ENCODE measurements around the gene UQCR11. TPM values are rescaled to one million over a fixed set of nuclear protein-coding genes. Genes with fewer than 3 reads are reported as not detected.

Gene UQCR11
- polyA plus RNA-seq, 1 donor = 82.3 TPM

DNA sequence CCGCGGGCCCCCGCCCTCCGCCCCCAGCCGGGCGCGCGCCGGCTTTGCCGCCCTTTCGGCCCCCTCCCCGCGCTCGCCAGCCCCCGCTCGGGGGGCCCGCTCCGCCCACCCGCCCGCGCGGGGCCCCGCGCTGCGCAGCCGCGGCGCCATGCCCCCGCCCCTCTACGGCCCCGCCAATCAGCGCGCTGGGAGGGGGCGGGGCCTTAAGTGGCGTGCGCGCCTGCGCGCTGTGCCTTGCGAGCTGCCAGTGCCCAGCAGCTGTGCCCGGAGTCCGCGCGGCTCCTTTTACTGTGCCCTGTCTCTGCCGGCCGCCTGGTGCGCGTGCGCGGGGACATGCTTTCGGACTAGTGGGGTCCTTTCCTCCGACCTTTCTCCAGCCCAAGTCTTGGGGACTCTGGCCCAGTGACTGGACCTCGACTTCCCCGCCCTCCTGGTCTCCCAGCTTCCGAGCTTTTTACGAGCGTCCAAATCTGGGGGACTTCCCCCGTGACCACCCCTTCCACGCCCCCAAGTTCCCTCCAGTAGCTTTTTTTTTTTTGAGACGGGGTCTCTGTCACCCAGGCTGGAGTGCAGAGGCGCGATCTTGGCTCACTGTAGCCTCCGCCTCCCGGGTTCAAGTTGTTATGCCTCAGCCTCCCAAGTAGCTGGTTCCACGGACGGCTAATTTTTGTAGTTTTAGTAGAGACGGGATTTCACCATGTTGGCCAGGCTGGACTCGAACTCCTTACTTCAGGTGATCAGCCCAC, 12.3 kb downstream of the UQCR11 start, which contains the start of gene MBD3:
TSS of gene MBD3 (minus strand) at position 111 of the 746 bp plus-strand sequence. CDS start 234 bp downstream, outside the sequence.
- DNase-seq = peak; percentile 93

DNA sequence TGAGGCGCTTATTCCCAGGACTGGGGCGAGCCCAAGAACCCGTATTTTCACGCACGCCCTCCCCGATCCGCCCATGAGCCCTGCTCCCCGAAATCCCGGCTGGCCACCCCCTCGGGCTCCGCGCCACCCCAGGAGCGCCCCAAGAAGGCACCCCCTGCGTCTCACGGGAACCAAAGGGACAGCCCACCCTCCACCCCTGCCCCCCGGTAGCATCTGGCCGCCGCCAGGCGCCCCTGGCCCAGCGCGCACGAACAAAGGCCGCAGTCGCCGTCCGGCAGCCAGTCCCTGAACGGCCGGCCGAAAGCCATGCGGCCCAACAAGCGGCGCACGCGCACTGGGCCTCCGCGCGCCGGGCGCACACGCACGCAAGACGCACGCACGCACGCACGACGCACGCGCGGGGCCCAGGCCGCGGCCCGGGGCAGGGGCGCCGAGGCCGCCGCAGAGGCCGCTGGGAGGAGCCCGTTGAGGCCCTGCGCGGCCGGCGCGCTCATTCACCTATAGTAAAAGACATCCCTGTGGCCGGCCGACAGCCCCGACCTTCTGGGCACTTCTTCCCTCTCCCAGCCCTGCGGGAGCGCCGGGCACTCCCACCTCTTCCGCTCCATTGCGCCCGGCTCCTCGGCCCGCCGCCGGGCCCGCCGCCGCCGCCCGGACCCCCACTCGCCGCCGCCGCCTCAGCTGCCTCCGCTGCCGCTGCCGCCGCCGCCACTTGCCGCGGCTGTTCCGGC, 13.1 kb downstream of the UQCR11 start:
- DNase-seq = peak; percentile 83

DNA sequence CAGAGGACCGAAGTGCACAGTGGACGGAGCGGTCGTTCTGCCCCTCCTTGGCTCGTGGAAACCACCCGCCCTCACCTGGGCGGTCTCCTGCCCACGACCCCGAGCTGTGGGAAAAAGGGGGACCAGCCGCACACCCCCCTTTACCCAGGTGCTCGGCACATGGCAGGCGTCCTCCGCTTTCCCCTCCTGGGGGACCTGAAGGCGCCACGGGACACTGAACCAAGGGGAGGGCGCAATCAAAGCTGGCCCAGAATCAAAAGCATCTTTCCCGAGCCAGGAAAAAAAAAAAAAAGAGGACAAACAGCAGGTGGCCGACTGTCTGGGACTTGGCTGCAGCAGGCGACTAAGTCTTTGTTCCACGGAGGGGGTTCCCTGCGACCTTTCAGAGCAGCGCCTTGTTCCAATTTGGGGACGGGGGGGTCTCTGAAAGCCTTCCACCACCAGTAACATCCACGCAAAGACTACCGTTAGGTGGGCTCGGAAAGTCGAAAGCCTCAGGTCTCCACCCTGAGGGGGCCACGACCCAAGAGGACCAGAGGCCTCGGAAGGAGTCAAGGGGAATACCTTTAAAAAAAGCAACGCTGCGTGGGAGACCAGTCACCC, 13.7 kb downstream of the UQCR11 start:
- peak; percentile 12 for DNase-seq

DNA sequence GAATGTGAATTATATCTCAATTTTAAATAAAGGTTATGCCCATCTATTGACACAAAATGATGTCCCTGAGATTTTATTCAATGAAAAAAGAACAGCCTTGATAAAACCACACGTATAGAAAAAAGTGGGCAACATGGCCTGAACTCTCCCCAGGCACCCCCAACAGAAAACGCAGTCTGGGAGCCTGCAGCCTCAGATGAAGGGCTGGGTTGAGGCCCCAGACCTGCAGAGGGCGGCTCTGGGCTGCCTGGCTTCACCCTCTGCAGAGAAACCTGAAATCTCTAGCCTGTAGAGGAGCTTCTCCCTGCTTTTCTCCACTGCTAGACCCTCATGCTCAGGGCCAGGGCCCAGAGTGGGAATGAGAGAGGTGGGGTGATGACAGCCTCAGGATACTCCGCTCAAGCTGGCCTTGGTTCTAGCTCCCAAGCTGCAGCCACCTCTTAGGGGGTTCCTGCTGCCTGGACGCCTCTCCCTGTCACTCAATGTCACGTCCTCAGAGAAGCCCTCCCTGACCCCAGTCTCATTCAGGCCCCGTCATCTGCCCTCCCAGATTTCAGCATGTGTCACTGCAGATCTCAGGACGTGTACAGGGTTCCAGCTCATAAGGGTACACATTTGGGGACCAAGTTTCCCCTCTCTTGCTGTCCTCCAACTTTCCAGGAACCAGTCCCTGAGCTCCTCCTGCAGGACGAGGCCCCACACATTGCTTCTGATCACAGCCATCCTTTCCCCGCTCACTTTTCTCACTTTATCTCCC, 14.4 kb downstream of the UQCR11 start:
- DNase-seq = peak; percentile 8

DNA sequence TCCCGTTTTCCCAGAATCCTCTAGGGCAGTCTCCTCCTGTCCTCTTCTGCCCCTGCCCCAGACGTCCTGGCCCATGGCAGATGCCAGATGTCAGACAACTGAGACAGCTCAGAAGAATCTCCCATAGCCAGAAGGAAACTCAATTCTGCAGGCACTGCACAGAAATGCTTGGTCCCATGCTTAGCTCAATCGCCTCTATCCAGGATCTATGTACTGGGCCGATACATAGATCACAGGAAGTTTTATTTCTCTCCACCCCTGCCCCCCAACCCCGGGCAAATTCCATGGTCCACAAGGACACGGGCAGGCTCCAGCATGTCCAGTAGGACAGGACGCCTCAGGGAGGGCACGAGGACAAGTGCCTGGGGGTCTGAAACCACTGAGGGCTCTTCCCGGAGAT, 17.4 kb downstream of the UQCR11 start:
- DNase-seq = no peak

DNA sequence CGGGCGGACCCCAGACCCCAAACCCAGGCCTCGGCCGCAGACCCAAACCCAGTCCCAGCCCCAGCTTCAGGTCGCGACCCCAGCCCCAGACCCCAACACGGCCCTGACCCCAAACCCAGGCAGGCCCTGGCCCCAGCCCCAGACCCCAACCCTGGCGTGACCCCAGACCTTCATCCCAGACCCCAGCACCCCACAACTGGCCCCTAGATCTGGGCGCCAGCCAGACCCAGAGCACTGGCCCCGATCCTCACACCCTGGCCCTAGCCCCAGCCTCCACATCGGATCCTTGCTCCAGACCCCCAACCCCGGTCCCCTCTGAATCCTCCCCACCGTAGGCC, 20.1 kb downstream of the UQCR11 start:
- no peak for DNase-seq

DNA sequence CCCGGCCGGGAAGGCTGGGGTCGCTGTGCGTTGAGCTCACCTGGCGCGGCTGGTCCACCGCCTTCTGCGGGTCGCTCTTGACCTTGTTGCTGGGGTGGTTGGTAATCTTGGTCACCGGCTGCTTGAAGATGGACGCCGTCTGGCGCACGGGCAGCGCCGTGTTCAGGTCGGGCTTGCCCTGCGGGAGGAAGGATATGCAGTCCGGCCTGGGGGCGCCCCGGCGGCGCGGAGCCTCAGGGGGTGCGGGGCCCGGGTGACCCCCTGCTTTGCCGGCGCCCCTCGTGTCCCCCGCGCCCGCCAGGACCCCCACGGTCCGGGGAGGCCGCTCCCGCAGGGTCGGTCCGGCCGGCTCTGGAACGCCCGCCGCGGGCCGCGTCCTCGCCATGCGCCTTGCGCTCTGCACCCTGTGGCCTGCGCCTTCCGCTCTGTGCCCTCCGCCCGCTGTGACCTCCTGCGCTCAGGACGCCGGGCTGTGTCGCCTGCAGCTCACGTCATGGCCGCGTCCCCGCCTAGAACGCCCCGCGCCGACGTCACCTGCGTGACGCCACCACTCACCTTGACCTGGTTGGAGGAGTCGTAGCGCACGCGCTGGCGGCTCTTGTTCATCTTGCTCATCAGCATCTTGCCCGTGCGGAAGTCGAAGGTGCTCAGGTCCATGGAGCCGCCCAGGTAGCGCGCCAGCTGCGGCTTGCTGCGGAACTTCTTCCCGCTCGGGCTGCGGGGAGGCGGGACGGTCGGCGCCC, 20.6 kb downstream of the UQCR11 start:
- no peak for DNase-seq

DNA sequence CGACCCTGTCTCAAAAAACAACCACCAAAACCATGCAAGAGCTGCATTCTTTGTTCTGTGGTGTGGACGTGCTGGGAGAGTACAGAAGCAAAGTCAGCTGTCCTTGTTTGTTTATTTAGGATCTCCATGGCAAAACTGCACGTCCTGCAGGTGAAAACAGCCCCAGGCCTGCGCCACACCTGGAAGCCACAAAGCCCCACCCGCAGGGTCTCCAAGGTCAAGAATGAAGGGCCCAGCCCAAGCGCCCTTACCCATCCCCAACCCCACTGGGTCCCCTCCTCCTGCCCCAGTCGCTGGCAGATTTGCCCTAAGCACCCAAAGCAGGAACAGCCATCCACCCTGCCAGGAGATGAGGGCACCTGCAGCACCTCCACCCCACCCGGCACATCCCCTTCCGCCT, 23.1 kb downstream of the UQCR11 start:
- no peak for DNase-seq

DNA sequence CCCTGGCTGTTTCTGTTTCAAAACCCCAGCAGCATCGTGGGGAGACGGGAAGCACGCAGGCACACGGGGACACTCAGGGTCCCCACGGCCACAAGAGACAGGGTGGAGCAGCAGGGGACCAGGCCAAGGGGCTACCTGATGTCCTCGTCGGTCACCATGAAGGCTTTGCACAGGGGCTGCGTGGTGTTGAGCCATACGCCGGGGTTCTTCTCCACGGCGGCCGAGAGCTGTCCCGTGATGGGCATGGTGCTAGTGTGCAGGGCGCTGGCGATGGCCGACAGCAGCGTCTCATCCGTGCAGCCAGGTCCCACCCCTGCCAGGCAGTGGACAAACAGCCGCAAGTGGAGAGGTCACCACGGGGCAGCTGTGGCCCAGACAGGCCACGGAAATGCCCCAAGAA, 24.3 kb downstream of the UQCR11 start:
- no peak for DNase-seq

DNA sequence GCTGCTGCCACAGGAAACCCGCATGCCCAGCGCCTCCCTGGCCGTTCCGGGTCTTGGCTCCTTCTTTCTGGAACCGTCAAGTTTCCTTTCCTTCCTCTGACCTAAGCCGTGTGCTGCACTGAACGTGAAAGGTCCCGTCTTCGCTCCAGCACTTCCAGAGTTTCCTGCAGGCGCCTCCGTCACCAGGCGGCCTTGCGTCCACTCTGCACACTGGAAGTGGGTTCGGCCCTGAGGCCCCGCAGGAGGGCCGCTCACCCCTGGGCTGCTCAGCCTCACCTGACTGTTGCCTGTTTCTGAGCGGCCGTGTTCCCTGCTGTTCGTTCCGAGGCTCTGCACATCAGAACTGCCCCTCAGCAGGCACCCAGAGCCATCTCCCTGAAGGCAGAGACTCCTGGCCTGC, 24.9 kb downstream of the UQCR11 start:
- DNase-seq = no peak

DNA sequence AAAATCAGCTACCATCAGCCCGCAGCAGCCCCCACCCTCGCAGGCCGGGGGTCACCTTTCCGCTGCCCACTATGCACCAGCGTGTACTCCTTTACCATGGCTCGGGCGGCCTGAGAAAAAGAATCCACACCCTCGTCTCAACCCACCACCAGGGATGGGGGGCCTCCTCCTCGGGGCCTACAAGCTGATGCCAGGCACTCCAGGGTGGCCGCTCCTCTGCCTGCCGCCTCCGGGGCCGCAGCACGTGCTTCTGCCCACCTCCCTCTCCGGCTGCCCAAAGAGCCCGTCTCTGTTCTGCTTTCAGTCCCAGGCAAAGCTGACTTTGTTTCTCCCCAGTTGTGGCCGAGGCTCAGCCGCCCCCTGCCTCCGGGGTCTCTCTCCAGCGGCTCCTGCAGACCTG, 26.0 kb downstream of the UQCR11 start:
- DNase-seq = no peak

DNA sequence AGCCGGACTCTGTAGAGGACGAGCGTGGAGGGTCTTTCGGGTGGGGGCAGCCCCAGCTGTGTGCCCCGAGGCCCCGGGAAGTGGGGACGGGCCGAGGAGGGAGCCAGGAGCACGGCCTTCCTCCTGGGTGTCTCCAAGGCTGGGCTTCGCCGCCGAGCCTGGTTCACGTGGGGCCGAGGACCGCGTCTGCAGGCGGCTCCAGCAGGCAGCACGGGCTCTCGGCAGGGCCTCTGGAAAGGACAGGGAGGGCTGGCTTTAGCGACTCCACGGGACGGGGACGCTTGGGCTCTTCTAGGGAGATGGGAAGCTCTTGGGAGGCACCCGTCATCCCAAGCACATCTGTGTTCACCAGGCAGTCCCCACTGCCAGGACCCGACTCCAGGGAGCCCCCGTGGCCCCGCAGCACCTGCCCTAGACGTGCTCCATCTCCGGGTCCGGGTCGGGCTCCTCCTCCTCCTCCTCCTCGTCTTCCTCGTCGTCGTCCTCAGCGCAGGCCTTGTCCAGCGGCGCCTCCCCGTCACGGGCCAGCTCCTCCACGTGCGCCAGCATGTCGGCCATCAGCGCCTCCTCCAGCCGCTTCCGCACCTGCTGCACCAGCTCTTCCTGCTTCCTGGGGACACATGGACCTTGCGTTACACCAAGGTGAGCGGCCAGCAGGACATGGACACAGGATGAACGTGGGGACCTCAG, 27.2 kb downstream of the UQCR11 start:
- DNase-seq = no peak

DNA sequence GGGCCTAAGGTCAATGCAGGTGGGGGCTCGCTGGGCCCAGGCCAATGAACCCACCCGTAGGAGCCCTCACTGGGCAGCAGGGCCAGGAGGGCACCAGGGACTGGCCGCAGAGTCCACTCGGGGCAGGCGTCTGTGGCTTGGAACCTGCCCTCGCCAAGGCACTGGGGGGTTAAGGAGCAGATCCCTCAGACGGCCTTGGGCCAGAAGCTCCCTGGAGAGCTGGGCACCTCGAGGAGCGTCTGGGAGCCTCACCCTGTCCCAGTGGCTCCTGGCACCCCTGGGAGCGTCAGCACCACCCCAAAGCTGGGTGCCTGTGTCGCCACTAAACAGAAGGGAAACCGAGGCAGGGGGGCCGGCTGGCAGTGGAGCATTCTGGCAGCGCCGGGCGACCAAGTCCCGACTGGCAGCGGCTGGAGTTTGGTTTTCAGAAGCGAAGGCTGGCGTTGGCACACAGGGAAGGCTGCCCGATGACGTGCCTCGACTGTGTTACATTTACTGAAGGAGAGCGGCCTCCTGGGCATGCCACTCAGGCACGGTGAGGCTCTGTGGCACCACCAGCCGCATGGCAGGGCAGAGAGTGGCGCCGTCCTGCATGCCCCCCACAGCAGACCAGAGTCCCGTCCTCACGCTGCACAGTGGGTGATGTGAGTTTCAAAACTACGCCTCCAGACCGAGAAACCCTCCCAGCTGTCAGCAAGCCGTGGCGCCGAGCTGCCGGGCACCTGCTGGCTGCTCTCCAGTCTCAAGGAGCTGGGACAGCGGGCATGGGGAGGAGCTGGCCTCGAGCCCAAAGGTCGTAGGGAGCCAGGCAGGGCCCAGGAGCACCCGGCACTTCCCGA, 28.0 kb downstream of the UQCR11 start:
- no peak for DNase-seq

DNA sequence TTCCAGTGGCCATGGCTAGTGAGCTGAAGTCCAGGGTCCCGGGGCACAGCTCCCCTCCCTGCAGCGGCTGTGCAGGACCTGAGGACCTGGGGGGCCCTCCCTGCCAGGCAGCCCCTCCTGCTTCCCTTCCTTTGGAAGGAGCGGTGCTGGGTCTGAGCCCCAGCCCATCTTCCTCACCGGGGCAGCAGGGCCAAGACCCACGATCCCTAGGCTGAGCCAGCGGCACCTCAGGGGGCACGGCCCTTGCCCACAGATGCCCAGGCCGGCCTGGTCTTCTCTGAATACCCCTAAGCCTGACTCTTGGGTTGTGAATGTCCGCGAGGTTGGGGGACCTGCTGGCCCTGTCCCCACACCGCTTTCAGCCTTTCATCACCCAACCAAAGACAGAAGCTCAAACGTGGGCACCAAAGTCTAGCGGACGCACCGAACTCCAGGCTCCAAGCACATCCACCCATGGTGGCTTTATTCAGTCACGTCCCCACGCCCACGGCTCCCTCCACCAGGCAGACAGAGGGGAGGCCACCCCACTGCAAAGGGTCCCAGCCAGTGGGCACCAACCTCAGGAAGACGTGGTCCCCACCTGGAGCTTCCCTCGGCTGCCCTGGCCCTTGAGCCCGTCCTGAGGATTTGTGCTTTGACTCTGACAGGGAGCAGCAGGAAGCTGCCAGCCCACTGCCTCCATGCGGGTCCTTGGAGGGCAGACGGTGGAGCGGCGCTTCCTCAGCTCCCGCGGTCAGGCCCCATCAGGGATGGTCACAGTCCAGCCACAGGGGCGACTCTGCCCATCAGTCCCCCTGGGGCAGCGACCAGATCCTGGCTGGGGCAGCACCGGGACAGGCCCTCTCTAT, 28.8 kb downstream of the UQCR11 start:
- no peak for DNase-seq

DNA sequence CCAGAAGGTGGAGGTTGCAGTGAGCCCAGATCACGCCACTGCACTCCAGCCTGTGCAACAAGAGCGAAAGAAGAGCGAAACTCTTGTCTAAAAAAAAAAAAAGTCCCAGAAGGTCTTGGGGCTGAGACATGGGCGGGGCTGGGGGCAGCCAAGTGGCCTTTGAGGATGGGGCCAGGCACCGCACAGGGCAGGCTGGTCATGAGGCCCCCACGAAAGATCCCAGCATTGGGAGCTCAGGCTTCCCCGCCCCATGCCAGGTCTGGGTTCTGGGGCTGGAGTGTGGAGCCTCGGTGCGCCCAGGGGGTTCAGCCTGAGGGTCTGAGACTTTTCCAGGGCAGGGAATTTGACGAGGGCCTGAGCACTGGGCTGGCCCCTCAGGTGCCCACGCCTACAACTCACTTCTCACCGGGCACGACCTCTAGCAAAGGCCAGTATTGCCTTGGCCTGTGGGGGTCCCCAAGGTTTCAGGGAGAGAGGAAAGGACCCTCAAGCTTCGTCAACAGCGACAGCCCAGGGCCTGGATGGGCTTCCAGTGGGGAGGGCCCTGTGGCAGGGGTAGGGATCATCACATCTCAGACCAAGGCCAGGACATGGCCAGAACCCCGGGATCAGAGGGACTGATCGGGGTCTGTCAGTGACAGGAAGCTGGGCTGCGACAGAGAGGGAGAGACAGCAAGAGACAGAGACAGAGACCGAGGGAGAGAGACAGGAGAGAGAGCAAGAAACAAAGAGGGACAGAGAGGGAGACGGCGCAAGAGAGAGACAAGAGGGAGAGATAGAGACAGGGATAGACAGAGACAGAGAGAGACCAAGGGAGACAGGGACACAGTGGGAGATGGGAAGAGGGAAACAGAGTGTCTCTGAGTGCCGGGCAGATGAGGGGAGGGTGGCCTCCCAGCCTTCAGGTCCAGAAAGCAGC, 29.7 kb downstream of the UQCR11 start:
- no peak for DNase-seq

DNA sequence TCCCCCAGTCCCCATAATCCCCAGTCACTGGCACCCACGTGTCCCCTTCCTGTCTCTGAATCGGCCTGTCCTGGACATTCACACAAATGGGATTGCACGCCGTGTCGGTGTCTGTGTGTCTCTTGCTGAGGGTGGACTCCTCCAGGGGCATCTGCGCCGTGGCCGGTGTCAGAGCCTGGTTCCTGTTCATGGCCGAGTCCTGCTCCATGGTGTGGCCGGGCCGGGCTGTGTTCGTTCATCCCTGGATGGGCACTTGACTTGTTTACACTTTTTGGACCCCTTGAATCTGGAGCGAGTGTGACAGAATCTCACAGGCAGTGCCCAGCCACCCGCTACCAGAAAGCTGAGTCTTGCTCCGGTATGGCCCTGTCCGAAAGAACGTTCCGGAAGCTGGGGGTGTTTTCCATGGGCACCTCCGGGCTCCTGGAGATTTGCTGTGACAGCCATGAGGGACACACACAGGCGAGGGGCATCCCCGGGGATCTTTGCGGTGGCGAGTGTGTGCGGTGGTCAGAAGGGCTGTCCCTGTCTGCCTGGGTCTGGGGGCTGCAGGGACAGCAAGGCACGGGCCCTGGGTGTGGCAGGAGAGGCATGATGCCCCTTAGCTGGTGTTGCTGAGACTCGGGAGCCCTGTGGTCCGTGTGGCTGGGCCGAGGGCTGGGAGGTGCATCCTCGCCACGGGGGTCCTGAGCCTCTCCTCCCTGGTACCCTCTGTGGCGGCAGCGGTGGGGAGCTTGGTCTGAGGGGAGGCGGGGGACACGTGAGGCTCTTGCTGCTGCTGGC, 30.7 kb downstream of the UQCR11 start:
- DNase-seq = no peak

DNA sequence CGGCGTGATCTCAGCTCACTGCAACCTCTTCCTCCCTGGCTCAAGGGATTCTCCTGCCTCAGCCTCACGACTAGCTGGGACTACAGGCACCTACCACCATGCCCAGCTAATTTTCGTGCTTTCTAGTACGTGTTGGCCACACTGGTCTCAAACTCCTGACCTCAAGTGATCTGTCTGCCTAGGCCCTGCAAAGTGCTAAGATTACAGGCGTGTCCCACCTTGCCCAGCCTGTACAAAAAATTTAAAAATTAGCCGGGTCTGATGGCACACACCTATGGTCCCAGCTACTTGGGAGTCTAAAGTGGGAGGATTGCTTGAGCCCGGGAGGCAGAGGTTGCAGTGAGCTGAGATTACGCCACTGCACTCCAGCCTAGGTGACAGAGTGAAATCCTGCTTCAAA, 32.5 kb downstream of the UQCR11 start:
- DNase-seq = no peak

All from left kidney (tissue), 2 donors.